GM10847 (cell line): ENCODE measurements around the gene ZC3H7B.

Experiments used
- POLR2A ChIP-seq: IDR thresholded peaks from 2 replicates; pipeline ENCODE4 v1.6.1; 2011; ENCODE audit not compliant: insufficient read length; ENCODE audit errors: extremely low read depth

The ZC3H7B gene

DNA sequence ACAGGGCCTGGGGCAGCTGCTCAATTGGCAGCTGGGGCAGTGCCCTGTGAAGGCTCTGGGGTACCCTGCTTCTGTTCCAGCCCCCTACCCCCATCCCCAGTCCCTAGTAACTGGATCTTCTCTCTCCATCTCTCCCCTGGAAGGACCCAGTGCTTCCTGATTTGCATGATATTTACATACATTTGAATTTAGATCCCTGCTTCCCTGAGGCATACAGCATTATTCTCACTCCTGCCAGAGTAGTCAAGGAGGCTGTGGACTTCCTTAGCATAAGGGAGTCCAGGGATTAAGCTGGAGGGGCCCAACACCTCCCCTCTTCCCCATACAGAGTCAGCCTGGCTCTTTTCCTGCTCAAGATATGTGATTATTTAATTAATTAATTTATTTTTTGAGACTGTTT, 105.1 kb downstream of the ZC3H7B start:
- no peak for TF ChIP-seq POLR2A

DNA sequence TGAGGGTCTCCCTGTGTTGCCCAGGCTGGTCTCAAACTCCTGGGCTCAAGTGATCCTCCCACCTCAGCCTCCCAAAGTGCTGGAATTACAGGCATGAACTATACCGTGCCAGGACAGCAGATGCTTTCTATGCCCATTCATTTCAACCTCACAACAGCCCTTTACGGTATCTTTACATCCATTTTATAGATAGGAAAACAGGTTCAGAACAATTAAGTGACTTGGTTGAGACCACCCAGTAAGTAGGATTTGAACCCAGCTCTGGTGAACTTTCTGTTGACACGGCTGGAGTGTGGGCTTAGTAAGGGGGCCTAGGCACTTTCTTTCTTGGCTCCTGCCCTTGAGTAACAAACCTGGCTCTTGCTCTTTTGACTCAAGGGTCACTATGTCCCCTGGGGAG, 106.1 kb downstream of the ZC3H7B start:
- TF ChIP-seq POLR2A = no peak

DNA sequence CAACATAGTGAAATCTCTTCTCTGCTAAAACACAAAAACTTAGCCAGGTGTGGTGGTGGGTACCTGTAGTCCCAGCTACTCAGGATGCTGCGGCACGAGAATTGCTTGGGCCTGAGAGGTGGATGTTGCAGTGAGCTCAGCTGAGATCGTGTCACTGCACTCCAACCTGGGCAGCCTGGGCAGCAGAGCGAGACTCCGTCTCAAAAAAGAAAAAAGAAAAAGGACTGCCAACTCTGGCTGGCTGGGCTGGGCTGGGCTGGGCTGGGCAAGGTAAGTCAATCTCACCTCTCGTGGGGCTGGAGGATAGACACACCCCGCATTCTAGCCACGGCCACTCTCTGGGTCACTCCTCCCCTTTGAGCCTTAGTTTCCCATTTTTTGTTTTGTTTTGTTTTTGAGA, 107.3 kb downstream of the ZC3H7B start:
- no peak for TF ChIP-seq POLR2A
